ENCODE results near the gene CRYGB.

CRYGB gene

DNA sequence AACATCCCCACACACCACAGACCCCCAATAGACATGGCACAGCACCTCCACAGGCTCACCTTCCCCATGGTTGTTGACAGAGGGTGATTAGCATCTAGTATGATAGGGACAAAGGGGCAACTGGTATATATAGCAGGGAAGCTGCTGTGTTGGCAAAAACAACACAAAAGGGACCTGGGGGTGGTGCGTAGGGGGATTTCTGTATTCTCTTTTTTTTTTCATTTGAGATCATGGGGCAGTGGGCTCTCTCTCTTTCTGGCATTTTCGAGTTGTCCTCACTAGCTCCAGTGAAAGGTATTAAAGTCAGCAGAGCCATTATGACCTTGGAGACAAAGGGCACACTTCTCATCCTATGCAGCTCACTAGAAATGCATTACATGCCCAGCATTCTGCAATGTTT is 17.5 kb upstream of the CRYGB start, which contains the start of gene CRYGA:
TSS of gene CRYGA (minus strand) at position 101 of the 400 bp plus-strand sequence. CDS start at position 68, 33 bp downstream.
- peak within 1 kb of the TSS; percentile 16 for H3K4me3 ChIP-seq (ENCODE audit: low read depth, low read length)
- no peak within 1 kb of the TSS for H4K12ac ChIP-seq (ENCODE audit: low read depth, low read length)
- DNase-seq, result no peak
- no peak within 1 kb of the TSS for H2BK120ac ChIP-seq (ENCODE audit: insufficient read depth, low read length, poor library complexity)
- no peak within 1 kb of the TSS for H2AK5ac ChIP-seq (ENCODE audit: low read length)
- no peak within 1 kb of the TSS for H2BK5ac ChIP-seq (ENCODE audit: low read depth, low read length, poor library complexity)
- H3K27me3 ChIP-seq (ENCODE audit: insufficient read depth, low read length), result no peaks in the 10 kb centered on the region
- WGBS (ENCODE audit: extremely low coverage, insufficient coverage, insufficient read length), result no CpG with 5 or more reads among the region's 2 CpGs
- no peaks in the 10 kb centered on the region for H3K79me2 ChIP-seq (ENCODE audit: control insufficient read depth, insufficient read depth, low read length, poor library complexity)
- H3K18ac ChIP-seq (ENCODE audit: low read length), result no peak within 1 kb of the TSS
- H3K4ac ChIP-seq (ENCODE audit: low read depth, low read length), result no peak within 1 kb of the TSS
- no peak within 1 kb of the TSS for H2AFZ ChIP-seq (ENCODE audit: insufficient read depth, low read length, poor library complexity)
- no peaks in the 10 kb centered on the region for H3K4me1 ChIP-seq (ENCODE audit: control insufficient read depth in 1 of 2, insufficient read depth in 2 of 2, low read length in 2 of 2)
- H2BK12ac ChIP-seq (ENCODE audit: low read length), result no peak within 1 kb of the TSS
- H3K4me2 ChIP-seq (ENCODE audit: low read length), result no peak within 1 kb of the TSS
- H3K36me3 ChIP-seq (ENCODE audit: control insufficient read depth in 1 of 2, insufficient read depth in 2 of 2, low read length in 2 of 2), result no peaks in the 10 kb centered on the region
- H3K23ac ChIP-seq (ENCODE audit: low read length), result no peak within 1 kb of the TSS
- H3K14ac ChIP-seq (ENCODE audit: low read length), result no peak within 1 kb of the TSS
- no peaks in the 10 kb centered on the region for H3K79me1 ChIP-seq (ENCODE audit: low read length)
- no peak within 1 kb of the TSS for H3K9ac ChIP-seq (ENCODE audit: low read length)
- no peak within 1 kb of the TSS for H4K8ac ChIP-seq (ENCODE audit: low read depth, low read length)
- H3K27ac ChIP-seq (ENCODE audit: low read depth, low read length), result no peak within 1 kb of the TSS
- no peaks in the 10 kb centered on the region for H3K9me3 ChIP-seq (ENCODE audit: insufficient read depth, low read depth, low read length)
- H4K91ac ChIP-seq (ENCODE audit: low read depth, low read length), result no peak within 1 kb of the TSS

DNA sequence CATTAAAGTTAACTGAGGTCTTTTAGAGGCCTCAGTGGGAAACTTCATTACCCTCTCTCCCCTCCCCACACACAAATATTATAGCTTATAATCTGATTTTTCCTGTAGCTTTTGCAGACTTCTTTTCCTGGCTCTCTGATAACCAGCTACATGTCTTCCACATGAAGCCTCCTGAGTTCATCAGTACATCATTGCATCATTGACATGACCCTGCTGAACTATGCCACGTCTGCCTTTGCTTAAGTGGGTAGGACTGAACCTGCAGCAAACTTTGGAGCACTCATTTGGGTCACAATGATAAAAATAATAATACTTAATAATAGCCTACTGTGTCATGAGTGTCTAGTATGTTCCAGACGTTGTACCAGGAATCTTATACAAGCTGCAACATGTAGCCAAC is 10.5 kb upstream of the CRYGB start:
- Histone ChIP-seq H3K4me2 (ENCODE audit: low read length) (no peak overlapping the region), H3K18ac (ENCODE audit: low read length) (no peak overlapping the region), H4K12ac (ENCODE audit: low read depth, low read length) (no peak overlapping the region), H3K9ac (ENCODE audit: low read length) (no peak overlapping the region), H3K9me3 (ENCODE audit: insufficient read depth, low read depth, low read length) (no peaks in the 10 kb centered on the region), H2BK120ac (ENCODE audit: insufficient read depth, low read length, poor library complexity) (no peak overlapping the region), H3K79me2 (ENCODE audit: control insufficient read depth, insufficient read depth, low read length, poor library complexity) (no peaks in the 10 kb centered on the region), H4K8ac (ENCODE audit: low read depth, low read length) (no peak overlapping the region), H3K4ac (ENCODE audit: low read depth, low read length) (no peak overlapping the region), H3K27ac (ENCODE audit: low read depth, low read length) (no peak overlapping the region), H2AFZ (ENCODE audit: insufficient read depth, low read length, poor library complexity) (no peak overlapping the region), H2BK5ac (ENCODE audit: low read depth, low read length, poor library complexity) (no peak overlapping the region), H4K91ac (ENCODE audit: low read depth, low read length) (no peak overlapping the region), H2AK5ac (ENCODE audit: low read length) (no peak overlapping the region), H3K4me1 (ENCODE audit: control insufficient read depth in 1 of 2, insufficient read depth in 2 of 2, low read length in 2 of 2) (no peaks in the 10 kb centered on the region), H3K27me3 (ENCODE audit: insufficient read depth, low read length) (no peaks in the 10 kb centered on the region), H3K23ac (ENCODE audit: low read length) (no peak overlapping the region), H3K4me3 (ENCODE audit: low read depth, low read length) (no peak overlapping the region), H2BK12ac (ENCODE audit: low read length) (no peak overlapping the region), H3K36me3 (ENCODE audit: control insufficient read depth in 1 of 2, insufficient read depth in 2 of 2, low read length in 2 of 2) (no peaks in the 10 kb centered on the region), H3K79me1 (ENCODE audit: low read length) (no peaks in the 10 kb centered on the region), H3K14ac (ENCODE audit: low read length) (no peak overlapping the region)
- no peak for DNase-seq
- no CpG with 5 or more reads among the region's 2 CpGs for WGBS (ENCODE audit: extremely low coverage, insufficient coverage, insufficient read length)

DNA sequence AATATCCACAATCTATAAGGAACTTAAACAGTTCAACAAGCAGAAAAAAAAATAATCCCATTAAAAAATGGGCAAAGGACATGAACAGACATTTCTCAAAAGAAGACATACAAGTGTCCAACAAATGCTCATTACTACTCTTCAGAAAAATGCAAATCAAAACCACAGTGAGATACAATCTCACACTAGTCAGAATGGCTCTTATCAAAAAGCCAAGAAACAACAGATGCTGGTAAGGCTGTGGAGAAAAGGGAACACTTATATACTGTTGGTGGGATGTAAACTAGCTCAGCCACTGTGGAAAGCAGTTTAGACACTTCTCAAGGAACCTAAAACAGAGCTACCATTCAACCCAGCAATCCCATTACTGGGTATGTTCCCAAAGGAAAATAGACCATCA is 7.2 kb upstream of the CRYGB start:
- no peak overlapping the region for H3K9ac ChIP-seq (ENCODE audit: low read length)
- peak in 1 of 2 donors; percentile 29 for DNase-seq
- H2BK5ac ChIP-seq (ENCODE audit: low read depth, low read length, poor library complexity), result no peak overlapping the region
- no peaks in the 10 kb centered on the region for H3K79me1 ChIP-seq (ENCODE audit: low read length)
- H3K79me2 ChIP-seq (ENCODE audit: control insufficient read depth, insufficient read depth, low read length, poor library complexity), result no peaks in the 10 kb centered on the region
- H3K4me2 ChIP-seq (ENCODE audit: low read length), result no peak overlapping the region
- H4K91ac ChIP-seq (ENCODE audit: low read depth, low read length), result no peak overlapping the region
- no peak overlapping the region for H3K4ac ChIP-seq (ENCODE audit: low read depth, low read length)
- H4K12ac ChIP-seq (ENCODE audit: low read depth, low read length), result no peak overlapping the region
- no peaks in the 10 kb centered on the region for H3K36me3 ChIP-seq (ENCODE audit: control insufficient read depth in 1 of 2, insufficient read depth in 2 of 2, low read length in 2 of 2)
- H3K27me3 ChIP-seq (ENCODE audit: insufficient read depth, low read length), result no peaks in the 10 kb centered on the region
- H3K9me3 ChIP-seq (ENCODE audit: insufficient read depth, low read depth, low read length), result no peaks in the 10 kb centered on the region
- no peaks in the 10 kb centered on the region for H3K4me1 ChIP-seq (ENCODE audit: control insufficient read depth in 1 of 2, insufficient read depth in 2 of 2, low read length in 2 of 2)
- H3K14ac ChIP-seq (ENCODE audit: low read length), result no peak overlapping the region
- H3K27ac ChIP-seq (ENCODE audit: low read depth, low read length), result no peak overlapping the region
- H3K18ac ChIP-seq (ENCODE audit: low read length), result no peak overlapping the region
- no peak overlapping the region for H2AFZ ChIP-seq (ENCODE audit: insufficient read depth, low read length, poor library complexity)
- no peak overlapping the region for H2BK120ac ChIP-seq (ENCODE audit: insufficient read depth, low read length, poor library complexity)
- H2BK12ac ChIP-seq (ENCODE audit: low read length), result no peak overlapping the region
- no peak overlapping the region for H3K23ac ChIP-seq (ENCODE audit: low read length)
- H3K4me3 ChIP-seq (ENCODE audit: low read depth, low read length), result no peak overlapping the region
- no peak overlapping the region for H4K8ac ChIP-seq (ENCODE audit: low read depth, low read length)
- no peak overlapping the region for H2AK5ac ChIP-seq (ENCODE audit: low read length)

DNA sequence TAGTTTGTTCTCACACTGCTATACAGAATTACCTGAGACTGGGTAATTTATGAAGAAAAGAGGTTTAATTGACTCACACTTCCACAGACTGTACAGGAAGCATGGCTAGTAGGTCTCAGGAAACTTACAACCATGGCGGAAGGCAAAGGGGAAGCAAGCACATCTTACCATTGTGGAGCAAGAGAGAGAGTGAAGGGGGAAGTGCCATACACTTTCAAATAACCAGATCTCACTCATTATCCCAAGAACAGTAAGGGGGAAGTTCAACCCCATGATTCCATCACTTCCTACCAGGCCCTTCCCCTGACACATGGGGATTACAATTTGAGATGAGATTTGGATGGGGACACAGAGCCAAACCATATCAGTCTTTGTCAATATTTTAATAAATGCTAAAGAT is 5.0 kb upstream of the CRYGB start:
- Histone ChIP-seq H2AK5ac (ENCODE audit: low read length) (no peak overlapping the region), H2BK5ac (ENCODE audit: low read depth, low read length, poor library complexity) (no peak overlapping the region), H4K12ac (ENCODE audit: low read depth, low read length) (no peak overlapping the region), H3K79me2 (ENCODE audit: control insufficient read depth, insufficient read depth, low read length, poor library complexity) (no peaks in the 10 kb centered on the region), H3K4me2 (ENCODE audit: low read length) (no peak overlapping the region), H3K14ac (ENCODE audit: low read length) (no peak overlapping the region), H3K4me3 (ENCODE audit: low read depth, low read length) (no peak overlapping the region), H4K91ac (ENCODE audit: low read depth, low read length) (no peak overlapping the region), H3K27me3 (ENCODE audit: insufficient read depth, low read length) (no peaks in the 10 kb centered on the region), H2BK120ac (ENCODE audit: insufficient read depth, low read length, poor library complexity) (no peak overlapping the region), H2AFZ (ENCODE audit: insufficient read depth, low read length, poor library complexity) (no peak overlapping the region), H3K36me3 (ENCODE audit: control insufficient read depth in 1 of 2, insufficient read depth in 2 of 2, low read length in 2 of 2) (no peaks in the 10 kb centered on the region), H4K8ac (ENCODE audit: low read depth, low read length) (no peak overlapping the region), H2BK12ac (ENCODE audit: low read length) (no peak overlapping the region), H3K4ac (ENCODE audit: low read depth, low read length) (no peak overlapping the region), H3K27ac (ENCODE audit: low read depth, low read length) (no peak overlapping the region), H3K9me3 (ENCODE audit: insufficient read depth, low read depth, low read length) (no peaks in the 10 kb centered on the region), H3K4me1 (ENCODE audit: control insufficient read depth in 1 of 2, insufficient read depth in 2 of 2, low read length in 2 of 2) (no peaks in the 10 kb centered on the region), H3K18ac (ENCODE audit: low read length) (no peak overlapping the region), H3K79me1 (ENCODE audit: low read length) (no peaks in the 10 kb centered on the region), H3K23ac (ENCODE audit: low read length) (no peak overlapping the region), H3K9ac (ENCODE audit: low read length) (no peak overlapping the region)
- no peak for DNase-seq
- no CpG with 5 or more reads among the region's 1 CpG for WGBS (ENCODE audit: extremely low coverage, insufficient coverage, insufficient read length)

DNA sequence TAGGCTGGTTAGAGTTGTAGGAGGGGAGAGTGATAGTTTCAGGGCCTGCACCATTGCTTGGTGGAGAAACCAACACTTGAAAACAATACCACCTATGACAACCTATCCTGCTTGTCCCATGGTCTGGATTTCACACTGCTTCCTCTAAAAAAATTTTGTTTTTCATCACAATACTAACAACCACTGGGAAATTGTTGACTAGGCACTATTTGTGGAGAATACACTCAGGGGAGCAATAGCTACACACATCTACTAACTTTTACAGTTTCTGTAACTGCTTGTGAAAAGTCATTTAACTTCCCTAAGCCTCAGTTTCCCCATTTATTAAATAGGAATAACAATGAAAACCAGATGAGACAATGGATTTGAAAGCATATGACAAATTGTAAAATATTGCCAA is 4.1 kb upstream of the CRYGB start:
- H3K79me2 ChIP-seq (ENCODE audit: control insufficient read depth, insufficient read depth, low read length, poor library complexity), result no peaks in the 10 kb centered on the region
- H3K14ac ChIP-seq (ENCODE audit: low read length), result no peak overlapping the region
- H3K79me1 ChIP-seq (ENCODE audit: low read length), result no peaks in the 10 kb centered on the region
- H4K12ac ChIP-seq (ENCODE audit: low read depth, low read length), result no peak overlapping the region
- no peak overlapping the region for H2BK5ac ChIP-seq (ENCODE audit: low read depth, low read length, poor library complexity)
- no peak overlapping the region for H3K18ac ChIP-seq (ENCODE audit: low read length)
- no peak overlapping the region for H2BK120ac ChIP-seq (ENCODE audit: insufficient read depth, low read length, poor library complexity)
- no peak for DNase-seq
- no peak overlapping the region for H3K4me2 ChIP-seq (ENCODE audit: low read length)
- no peaks in the 10 kb centered on the region for H3K9me3 ChIP-seq (ENCODE audit: insufficient read depth, low read depth, low read length)
- no peak overlapping the region for H3K23ac ChIP-seq (ENCODE audit: low read length)
- H3K27me3 ChIP-seq (ENCODE audit: insufficient read depth, low read length), result no peaks in the 10 kb centered on the region
- no peak overlapping the region for H2AK5ac ChIP-seq (ENCODE audit: low read length)
- H3K4ac ChIP-seq (ENCODE audit: low read depth, low read length), result no peak overlapping the region
- H4K8ac ChIP-seq (ENCODE audit: low read depth, low read length), result no peak overlapping the region
- H2AFZ ChIP-seq (ENCODE audit: insufficient read depth, low read length, poor library complexity), result no peak overlapping the region
- H4K91ac ChIP-seq (ENCODE audit: low read depth, low read length), result no peak overlapping the region
- H2BK12ac ChIP-seq (ENCODE audit: low read length), result no peak overlapping the region
- H3K9ac ChIP-seq (ENCODE audit: low read length), result no peak overlapping the region
- H3K4me1 ChIP-seq (ENCODE audit: control insufficient read depth in 1 of 2, insufficient read depth in 2 of 2, low read length in 2 of 2), result no peaks in the 10 kb centered on the region
- no peak overlapping the region for H3K27ac ChIP-seq (ENCODE audit: low read depth, low read length)
- H3K4me3 ChIP-seq (ENCODE audit: low read depth, low read length), result no peak overlapping the region
- no peaks in the 10 kb centered on the region for H3K36me3 ChIP-seq (ENCODE audit: control insufficient read depth in 1 of 2, insufficient read depth in 2 of 2, low read length in 2 of 2)

Measured in trophoblast cell (in vitro differentiated cells and primary cell).